K562 (cell line): ENCODE data around the gene UTP14A. TPM values are rescaled to one million over a fixed set of nuclear protein-coding genes. Genes with fewer than 3 reads are reported as not detected.

Source experiments
- BRCA1 ChIP-seq, 2 experiments: fragments of 450-650 bp in 1 of 2; sonication (generic) in 1 of 2; formaldehyde crosslinking in 1 of 2; IDR thresholded peaks; 2 replicates each; pipeline versions ENCODE4 v1.5.0 to v1.6.1; 2017 to 2020; ENCODE audit warnings: mild to moderate bottlenecking in 1 of 2, missing genetic modification reagents in 1 of 2
- CBX2 ChIP-seq: fragments of 200-600 bp; sonication (generic); IDR thresholded peaks from one replicate; pipeline ENCODE4 v1.6.1; 2012; ENCODE audit warnings: mild to moderate bottlenecking, low read length, inconsistent platforms; ENCODE audit not compliant: insufficient read depth, poor library complexity, severe bottlenecking
- E2F6 ChIP-seq, 2 experiments: IDR thresholded peaks; 2 replicates each; pipeline ENCODE4 v1.6.1; 2011; ENCODE audit warnings: borderline replicate concordance in 1 of 2, control low read depth in 1 of 2, low read depth in 1 of 2, low read length in 1 of 2, mild to moderate bottlenecking in 1 of 2, mixed read lengths in 1 of 2, moderate library complexity in 1 of 2; ENCODE audit not compliant: insufficient read depth in 1 of 2, insufficient read length in 1 of 2, poor library complexity in 1 of 2, severe bottlenecking in 1 of 2; ENCODE audit errors: extremely low read depth in 1 of 2
- GTF2A2 ChIP-seq: IDR thresholded peaks from 2 replicates; pipeline ENCODE4 v1.6.1; 2016; ENCODE audit warnings: mild to moderate bottlenecking, missing genetic modification characterization, missing compliant biosample characterization
- HDAC6 ChIP-seq: IDR thresholded peaks from 2 replicates; pipeline ENCODE4 v1.6.1; 2012; ENCODE audit warnings: low read depth, mild to moderate bottlenecking, control low read depth, inconsistent platforms, low read length, moderate library complexity
- HNRNPLL ChIP-seq: fragments of 200-400 bp; formaldehyde crosslinking; IDR thresholded peaks from 2 replicates; pipeline ENCODE4 v1.6.1; 2017; ENCODE audit warnings: low read length, low read depth, mild to moderate bottlenecking; ENCODE audit not compliant: poor library complexity, severe bottlenecking
- KDM4B ChIP-seq, 2 experiments: fragments of 450-650 bp in 1 of 2; sonication (generic) in 1 of 2; IDR thresholded peaks; 2 replicates each; pipeline ENCODE4 v1.6.1; 2016 to 2017; ENCODE audit warnings: borderline replicate concordance in 2 of 2, antibody characterized with exemption in 1 of 2, low read depth in 1 of 2, mild to moderate bottlenecking in 1 of 2
- L3MBTL2 ChIP-seq: fragments of 450-650 bp; IDR thresholded peaks from 2 replicates; pipeline ENCODE4 v1.6.1; 2016; ENCODE audit warnings: mild to moderate bottlenecking, moderate library complexity
- NR0B1 ChIP-seq: fragments of 450-650 bp; IDR thresholded peaks from one replicate; pipeline ENCODE4 v1.6.1; 2018; ENCODE audit warnings: mild to moderate bottlenecking, moderate library complexity; ENCODE audit not compliant: partially characterized antibody
- RBFOX2 ChIP-seq: fragments of 200-400 bp; formaldehyde crosslinking; IDR thresholded peaks from 2 replicates; pipeline ENCODE4 v1.6.1; 2017; ENCODE audit warnings: low read depth, mild to moderate bottlenecking, low read length, moderate library complexity
- TEAD4 ChIP-seq, 2 experiments: sonication (generic) in 1 of 2; formaldehyde crosslinking in 1 of 2; IDR thresholded peaks; 2 replicates each; pipeline versions ENCODE4 v1.6.1 to v1.8.0; 2012 to 2022; ENCODE audit warnings: borderline replicate concordance in 1 of 2, inconsistent platforms in 1 of 2, low read length in 1 of 2, mild to moderate bottlenecking in 1 of 2, missing genetic modification reagents in 1 of 2
- ZFP91 ChIP-seq: sonication (generic); formaldehyde crosslinking; IDR thresholded peaks from 2 replicates; pipeline ENCODE4 v1.8.0; 2022; ENCODE audit warnings: mild to moderate bottlenecking, missing genetic modification reagents
- ZNF507 ChIP-seq: conservative IDR thresholded peaks from 2 replicates; pipeline ENCODE4 v1.6.1; 2017; ENCODE audit warnings: missing genetic modification characterization, missing compliant biosample characterization
- ZNF592 ChIP-seq: fragments of 450-650 bp; IDR thresholded peaks from 2 replicates; pipeline ENCODE4 v1.6.1; 2017; ENCODE audit warnings: antibody characterized with exemption, mild to moderate bottlenecking
- ZNF644 ChIP-seq: fragments of 200-800 bp; sonication (Bioruptor generic); IDR thresholded peaks from 2 replicates; pipeline ENCODE4 v1.6.1; 2016; ENCODE audit warnings: low read depth, missing genetic modification characterization, missing compliant biosample characterization
- ZNF699 ChIP-seq: fragments of 250-450 bp; sonication (Bioruptor Pico); IDR thresholded peaks from 2 replicates; pipeline ENCODE4 v1.8.0; 2021; ENCODE audit warnings: mild to moderate bottlenecking, moderate library complexity; ENCODE audit not compliant: insufficient replicate concordance
- ZNF76 ChIP-seq: fragments of 250-450 bp; sonication (Bioruptor Pico); IDR thresholded peaks from 2 replicates; pipeline ENCODE4 v1.4.0; 2020; ENCODE audit warnings: mild to moderate bottlenecking, moderate library complexity, borderline replicate concordance
- polyA plus RNA-seq, 8 experiments: library from polyadenylated mRNA; depleted of rRNA in 4 of 8; stranded (reverse) in 5 of 8; unstranded in 3 of 8; fragments of >200 nt; fragmentation: Nextera tagmentation in 2 of 8; fragmentation: Illumina TruSeq in 1 of 8; extraction: Ambion mirVana in 2 of 8; extraction: Trizol in 1 of 8; gene quantifications; 2 replicates each; pipeline versions ENCODE4 v1.2.1 to v1.2.3, GENCODE V29; 2011 to 2014; ENCODE audit warnings: inconsistent platforms in 1 of 8, missing spikeins in 1 of 8
- total RNA-seq, 7 experiments: library from RNA; depleted of rRNA in 6 of 7; stranded (reverse); fragments of >200 nt in 6 of 7; fragmentation: Illumina TruSeq in 2 of 7; extraction: Trizol in 2 of 7; gene quantifications; 2 replicates each; pipeline versions ENCODE4 v1.2.1 to v1.2.3, GENCODE V29; 2011 to 2021; ENCODE audit warnings: low replicate concordance in 1 of 7

UTP14A gene
- total and polyA plus RNA-seq, 9 of the 15 experiments (the other 6 are each of a cell fraction or from before 2014, with no cell fraction given) = 30.5 to 91.0 (median 64.1) TPM

- TF ChIP-seq E2F6 (IDR thresholded peaks at IDR 0.05; ENCODE audit: borderline replicate concordance in 1 of 2, extremely low read depth in 1 of 2, insufficient read depth in 1 of 2, insufficient read length in 1 of 2, low read depth in 1 of 2, low read length in 1 of 2, poor library complexity in 1 of 2, severe bottlenecking in 1 of 2) = peak; percentile 69 to 83
- no peak for TF ChIP-seq ZNF507
- no peak for TF ChIP-seq CBX2
- no peak for TF ChIP-seq ZNF644 (tag)
- TF ChIP-seq KDM4B (IDR thresholded peaks at IDR 0.05; ENCODE audit: borderline replicate concordance in 2 of 2, low read depth in 1 of 2) = no peak
- no peak for TF ChIP-seq ZNF76 (CRISPR knock-in tag)
- TF ChIP-seq TEAD4 (IDR thresholded peaks at IDR 0.05; ENCODE audit: low read length) = 0 out of 2 replicates have a peak, but pooled peaks have one; percentile 10
- no peak for TF ChIP-seq TEAD4 (CRISPR knock-in tag; IDR thresholded peaks at IDR 0.05; ENCODE audit: borderline replicate concordance)
- TF ChIP-seq BRCA1 (IDR thresholded peaks at IDR 0.05) = no peak
- no peak for TF ChIP-seq BRCA1 (CRISPR knock-in tag; IDR thresholded peaks at IDR 0.05)
- TF ChIP-seq GTF2A2 (tag) = no peak
- TF ChIP-seq RBFOX2 = peak; percentile 55
- no peak for TF ChIP-seq ZNF699 (CRISPR knock-in tag)
- TF ChIP-seq HDAC6 = no peak
- TF ChIP-seq HNRNPLL = peak; percentile 45
- TF ChIP-seq NR0B1 = no peak
- TF ChIP-seq ZNF592 = peak; percentile 40; the same call in 1 of the 2 replicates
- peak; percentile 82 for TF ChIP-seq L3MBTL2
- TF ChIP-seq ZFP91 (CRISPR knock-in tag) = no peak
Observed at GRCh38 chrX:129959493-129959832, 53.5 kb downstream of the UTP14A start (continued).
